ENCODE measurements around the gene PLA2G2D. TPM values are rescaled to one million over a fixed set of nuclear protein-coding genes. Genes with fewer than 3 reads are reported as not detected.

Gene PLA2G2D
- total RNA-seq, 4 donors from 2014 or later, result not detected

DNA sequence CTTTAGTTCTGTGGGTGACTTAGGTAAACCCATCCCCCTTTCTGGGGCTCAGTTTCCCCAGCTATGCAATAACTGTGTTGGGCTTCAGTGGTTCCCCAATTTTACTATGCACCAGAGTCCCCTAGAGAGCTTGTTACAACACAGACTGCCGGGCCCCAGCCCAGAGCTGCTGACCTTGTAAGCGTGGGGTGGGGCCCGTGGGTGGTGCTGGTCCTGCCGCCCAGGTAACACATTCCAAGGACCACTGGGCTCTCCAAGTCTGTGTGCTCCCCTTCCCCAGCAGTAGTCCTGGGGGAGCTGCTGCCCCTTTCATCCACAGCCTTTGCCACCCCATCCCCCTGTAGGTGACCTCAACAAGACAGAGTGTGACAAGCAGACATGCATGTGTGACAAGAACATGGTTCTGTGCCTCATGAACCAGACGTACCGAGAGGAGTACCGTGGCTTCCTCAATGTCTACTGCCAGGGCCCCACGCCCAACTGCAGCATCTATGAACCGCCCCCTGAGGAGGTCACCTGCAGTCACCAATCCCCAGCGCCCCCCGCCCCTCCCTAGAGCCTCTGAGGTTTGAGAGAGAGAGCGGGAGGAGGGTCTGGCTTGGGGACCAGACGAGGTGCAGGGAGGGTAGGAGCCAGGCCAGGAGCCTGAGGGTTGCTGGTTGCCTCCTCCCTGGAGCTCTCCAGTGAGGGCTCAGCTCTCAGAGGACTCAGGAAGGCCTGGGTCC is 28.7 kb upstream of the PLA2G2D start:
- H3K9me3 ChIP-seq, result no peaks in the 10 kb centered on the region
- H3K27me3 ChIP-seq, result peaks cover 0 to 13% (median 0%) of the 10 kb centered on the region in 4 donors
- 78% methylated on average over 12 of the region's 13 CpGs for WGBS
- no peak overlapping the region for H3K4me3 ChIP-seq
- no peak for DNase-seq (ENCODE audit: extremely low spot score)
- H3K4me1 ChIP-seq, result peaks cover 12 to 15% (median 14%) of the 10 kb centered on the region in 4 donors
- H3K27ac ChIP-seq (replicated peaks in 1 of 4), result no peak overlapping the region
- intact Hi-C loops (cut with DNase I), result no loop called here
- TF ChIP-seq EP300 (IDR thresholded peaks at IDR 0.05) (no peak), POLR2AphosphoS5 (IDR thresholded peaks at IDR 0.05) (no peak), POLR2A (IDR thresholded peaks at IDR 0.05; ENCODE audit: low read depth) (no peak)
- TF ChIP-seq, protein P1, sequence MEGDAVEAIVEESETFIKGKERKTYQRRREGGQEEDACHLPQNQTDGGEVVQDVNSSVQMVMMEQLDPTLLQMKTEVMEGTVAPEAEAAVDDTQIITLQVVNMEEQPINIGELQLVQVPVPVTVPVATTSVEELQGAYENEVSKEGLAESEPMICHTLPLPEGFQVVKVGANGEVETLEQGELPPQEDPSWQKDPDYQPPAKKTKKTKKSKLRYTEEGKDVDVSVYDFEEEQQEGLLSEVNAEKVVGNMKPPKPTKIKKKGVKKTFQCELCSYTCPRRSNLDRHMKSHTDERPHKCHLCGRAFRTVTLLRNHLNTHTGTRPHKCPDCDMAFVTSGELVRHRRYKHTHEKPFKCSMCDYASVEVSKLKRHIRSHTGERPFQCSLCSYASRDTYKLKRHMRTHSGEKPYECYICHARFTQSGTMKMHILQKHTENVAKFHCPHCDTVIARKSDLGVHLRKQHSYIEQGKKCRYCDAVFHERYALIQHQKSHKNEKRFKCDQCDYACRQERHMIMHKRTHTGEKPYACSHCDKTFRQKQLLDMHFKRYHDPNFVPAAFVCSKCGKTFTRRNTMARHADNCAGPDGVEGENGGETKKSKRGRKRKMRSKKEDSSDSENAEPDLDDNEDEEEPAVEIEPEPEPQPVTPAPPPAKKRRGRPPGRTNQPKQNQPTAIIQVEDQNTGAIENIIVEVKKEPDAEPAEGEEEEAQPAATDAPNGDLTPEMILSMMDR (IDR thresholded peaks at IDR 0.05), result no peak
- no peaks in the 10 kb centered on the region for H3K36me3 ChIP-seq

DNA sequence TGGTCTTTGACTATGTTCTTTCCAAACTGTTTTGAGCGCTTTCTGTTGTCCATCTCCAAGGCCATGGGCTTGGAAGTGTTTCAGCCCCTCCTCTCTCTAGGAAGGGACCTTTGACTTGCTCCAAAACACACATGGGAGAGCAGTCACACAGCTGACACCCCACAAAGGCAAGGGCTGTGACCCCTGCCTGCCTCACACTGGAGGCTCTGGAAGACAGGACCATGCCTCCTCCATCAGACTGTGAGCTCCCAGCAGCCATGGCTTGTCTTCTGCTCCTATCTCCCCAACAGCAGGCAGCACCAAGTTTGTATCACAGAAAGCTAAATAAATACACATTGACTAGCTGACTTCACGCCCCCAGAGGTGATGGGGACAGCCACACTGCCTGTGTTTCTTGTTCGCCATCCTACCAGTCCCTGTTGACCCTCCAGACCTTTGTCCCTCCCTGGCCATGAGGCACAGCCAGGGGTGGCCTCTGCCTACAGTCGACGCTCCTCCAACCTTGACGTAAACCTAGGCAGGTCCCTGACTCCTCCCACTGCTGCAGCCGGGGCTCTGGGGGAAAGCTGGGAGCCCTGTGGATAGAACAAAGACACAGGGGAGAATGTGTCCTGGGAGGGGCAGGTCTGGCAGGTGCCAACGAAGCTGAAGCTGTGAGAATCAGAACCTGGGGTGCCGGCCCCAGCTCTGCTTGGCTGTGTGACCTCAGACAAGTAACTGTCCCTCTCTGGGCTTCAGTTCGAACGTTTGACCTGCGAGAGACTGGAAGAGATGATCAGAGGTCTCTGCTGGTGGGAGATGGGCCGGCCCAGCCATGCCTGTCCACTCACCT is 24.6 kb upstream of the PLA2G2D start:
- no peaks in the 10 kb centered on the region for H3K36me3 ChIP-seq
- H3K4me1 ChIP-seq, result no peaks in the 10 kb centered on the region
- intact Hi-C loops (cut with DNase I), result no loop called here
- H3K27me3 ChIP-seq, result peaks cover 0 to 40% (median 0%) of the 10 kb centered on the region in 4 donors
- H3K4me3 ChIP-seq, result no peak overlapping the region
- no peak for DNase-seq (ENCODE audit: extremely low spot score)
- H3K27ac ChIP-seq (replicated peaks in 1 of 4), result no peak overlapping the region
- WGBS, result 71% methylated on average over 12 of the region's 13 CpGs
- H3K9me3 ChIP-seq, result no peaks in the 10 kb centered on the region
- TF ChIP-seq POLR2A (IDR thresholded peaks at IDR 0.05; ENCODE audit: low read depth) (no peak), POLR2AphosphoS5 (IDR thresholded peaks at IDR 0.05) (no peak), EP300 (IDR thresholded peaks at IDR 0.05) (no peak)
- TF ChIP-seq, protein P1 (IDR thresholded peaks at IDR 0.05), result no peak

DNA sequence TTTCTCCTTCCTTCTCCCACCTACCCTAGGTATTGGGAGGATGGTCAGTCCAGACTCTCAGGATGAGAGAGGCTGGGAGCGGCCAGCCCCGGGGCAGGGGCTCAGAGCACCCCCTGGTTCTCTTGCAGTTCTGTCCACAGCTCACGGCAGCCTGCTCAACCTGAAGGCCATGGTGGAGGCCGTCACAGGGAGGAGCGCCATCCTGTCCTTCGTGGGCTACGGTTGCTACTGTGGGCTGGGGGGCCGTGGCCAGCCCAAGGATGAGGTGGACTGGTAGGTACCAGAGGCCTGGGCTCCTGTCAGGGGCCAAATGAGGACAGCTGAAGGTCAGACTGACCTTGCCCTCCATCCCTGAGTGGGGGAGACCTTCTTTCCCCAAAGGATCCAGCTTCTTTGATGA is 24.0 kb upstream of the PLA2G2D start:
- WGBS, result 67% methylated on average over 2 of the region's 8 CpGs

DNA sequence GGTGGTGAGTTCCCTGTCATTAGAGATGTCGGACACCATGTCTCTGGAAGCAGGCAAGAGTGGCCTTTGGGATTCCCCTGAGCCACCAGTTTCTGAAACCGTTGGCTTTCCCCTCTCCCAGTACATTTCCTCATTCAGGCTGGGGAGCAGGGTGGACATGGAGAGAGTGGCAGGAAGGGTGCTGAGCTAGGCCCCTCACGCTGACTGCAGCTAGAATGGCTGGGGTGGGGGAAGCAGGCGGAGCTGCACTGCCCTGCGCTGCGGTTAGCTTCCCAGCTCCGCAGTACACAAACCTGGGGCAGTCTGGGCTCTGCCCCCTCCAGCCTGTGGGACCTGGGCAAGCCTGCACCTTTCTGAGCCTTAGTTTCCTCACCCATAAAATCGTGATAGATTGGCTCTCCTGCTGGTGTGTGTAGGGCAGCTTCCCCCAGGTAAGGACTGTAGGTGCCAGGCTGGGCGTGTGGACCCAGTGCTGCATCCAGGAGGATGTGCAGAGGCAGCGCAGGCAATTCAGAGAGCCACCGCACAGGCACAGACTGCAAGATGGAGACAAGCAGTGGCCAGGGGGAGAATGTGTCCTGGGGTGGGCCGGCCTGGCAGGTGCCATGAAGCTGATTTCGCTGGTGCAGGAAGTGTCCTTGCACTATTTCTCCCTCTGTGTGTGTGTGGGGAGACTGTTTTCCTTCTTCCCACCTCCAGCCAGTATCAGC is 22.8 kb upstream of the PLA2G2D start:
- no peak overlapping the region for H3K4me3 ChIP-seq
- intact Hi-C loops (cut with DNase I), result no loop called here
- H3K27me3 ChIP-seq, result peaks cover 0 to 49% (median 0%) of the 10 kb centered on the region in 4 donors
- no peaks in the 10 kb centered on the region for H3K36me3 ChIP-seq
- H3K27ac ChIP-seq (replicated peaks in 1 of 4), result no peak overlapping the region
- H3K9me3 ChIP-seq, result no peaks in the 10 kb centered on the region
- DNase-seq (ENCODE audit: extremely low spot score), result no peak
- TF ChIP-seq POLR2AphosphoS5 (IDR thresholded peaks at IDR 0.05), result no peak
- TF ChIP-seq, protein P1 (IDR thresholded peaks at IDR 0.05), result no peak
- H3K4me1 ChIP-seq, result no peaks in the 10 kb centered on the region
- 83% methylated on average over 13 of the region's 13 CpGs for WGBS

More for the DNA sequence above, 24.0 kb upstream of the PLA2G2D start:
- Histone ChIP-seq H3K36me3 (no peaks in the 10 kb centered on the region), H3K27me3 (peaks cover 0 to 45% (median 0%) of the 10 kb centered on the region in 4 donors), H3K9me3 (no peaks in the 10 kb centered on the region), H3K27ac (replicated peaks in 1 of 4) (no peak overlapping the region), H3K4me1 (no peaks in the 10 kb centered on the region), H3K4me3 (no peak overlapping the region)
- TF ChIP-seq, protein P1 (IDR thresholded peaks at IDR 0.05), result no peak
- no peak for TF ChIP-seq POLR2A (IDR thresholded peaks at IDR 0.05; ENCODE audit: low read depth)
- no peak for TF ChIP-seq EP300 (IDR thresholded peaks at IDR 0.05)
- no peak for TF ChIP-seq POLR2AphosphoS5 (IDR thresholded peaks at IDR 0.05)
- intact Hi-C loops (cut with DNase I), result no loop called here
- no peak for DNase-seq (ENCODE audit: extremely low spot score)

All from esophagus muscularis mucosa (tissue), 4 donors.